ENCODE results near the gene FANCB. TPM values are rescaled to one million over a fixed set of nuclear protein-coding genes. Genes with fewer than 3 reads are reported as not detected.
A peak's percentile ranks its signal among the peaks of the same experiment; 100 is the strongest.

Gene FANCB
- 17.0 and 18.8 TPM in 2 replicates for total RNA-seq

- DNase-seq (ENCODE audit: low spot score) = peak; percentile 93
- Mint-ChIP-seq H3K27ac (peak within 1 kb of the TSS; percentile 81), H3K27me3 (ENCODE audit: insufficient read depth) (no peaks in the 10 kb centered on the region), H3K4me1 (ENCODE audit: low read depth) (peaks cover 17% of the 10 kb centered on the region), H3K36me3 (ENCODE audit: low read depth) (peaks cover 7% of the 10 kb centered on the region), H3K4me3 (peak within 1 kb of the TSS; percentile 84), H3K9me3 (no peaks in the 10 kb centered on the region)
- intact Hi-C loops (cut with micrococcal nuclease) = loop anchor here (1.0 to 10.0 kb wide), 14 partner anchors 26 to 1842 kb away; partner anchors contain the start of genes CA5B, CTPS2, GEMIN8 and OFD1
These were observed at the start of gene FANCB, which contains the start of gene MOSPD2 for GRCh38 chrX:14872851-14873675. FANCB (minus strand) TSS chrX:14873069; CDS start chrX:14865510, 7,559 bp downstream. MOSPD2 (plus strand) TSS chrX:14873421; CDS start chrX:14873529, 108 bp downstream.

GRCh38 chrX:14922437-14922836 is 49.6 kb upstream of the FANCB start:
- no peak overlapping the region for H3K4me3 Mint-ChIP-seq
- H3K36me3 Mint-ChIP-seq (ENCODE audit: low read depth) = peaks cover 12% of the 10 kb centered on the region
- H3K27ac Mint-ChIP-seq = no peak overlapping the region

DNA sequence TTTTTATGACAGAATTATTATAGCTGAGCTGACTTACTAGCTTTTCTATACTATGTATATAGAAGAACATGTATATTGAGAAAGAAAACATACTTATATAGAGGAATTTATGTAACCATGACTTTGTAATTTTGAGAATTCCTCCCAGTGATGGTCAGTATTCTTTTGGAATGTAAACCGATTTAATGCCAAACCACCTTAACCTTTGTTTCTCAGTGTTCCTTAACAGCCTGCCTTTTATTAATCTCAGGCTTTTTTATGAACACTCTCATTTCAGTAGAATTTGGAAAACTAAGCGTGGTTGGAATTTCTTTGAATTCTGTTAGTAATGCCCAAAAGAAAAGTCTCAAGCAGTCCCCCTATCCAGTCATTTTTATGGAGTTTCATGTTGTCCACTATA is 47.3 kb upstream of the FANCB start:
- Mint-ChIP-seq H3K9me3 (no peaks in the 10 kb centered on the region), H3K27ac (no peak overlapping the region), H3K27me3 (ENCODE audit: insufficient read depth) (no peaks in the 10 kb centered on the region), H3K4me1 (ENCODE audit: low read depth) (no peaks in the 10 kb centered on the region), H3K4me3 (no peak overlapping the region), H3K36me3 (ENCODE audit: low read depth) (peaks cover 22% of the 10 kb centered on the region)
- DNase-seq (ENCODE audit: low spot score) = no peak
- intact Hi-C loops (cut with micrococcal nuclease) = no loop called here

More at GRCh38 chrX:14922437-14922836, 49.6 kb upstream of the FANCB start:
- H3K9me3 Mint-ChIP-seq = no peaks in the 10 kb centered on the region
- intact Hi-C loops (cut with micrococcal nuclease) = no loop called here
- H3K27me3 Mint-ChIP-seq (ENCODE audit: insufficient read depth) = no peaks in the 10 kb centered on the region
- H3K4me1 Mint-ChIP-seq (ENCODE audit: low read depth) = no peaks in the 10 kb centered on the region
- DNase-seq (ENCODE audit: low spot score) = no peak

GRCh38 chrX:14919407-14919806 is 46.5 kb upstream of the FANCB start:
- peaks cover 22% of the 10 kb centered on the region for H3K36me3 Mint-ChIP-seq (ENCODE audit: low read depth)
- DNase-seq (ENCODE audit: low spot score) = no peak
- intact Hi-C loops (cut with micrococcal nuclease) = no loop called here
- H3K27ac Mint-ChIP-seq = no peak overlapping the region
- H3K4me3 Mint-ChIP-seq = no peak overlapping the region
- no peaks in the 10 kb centered on the region for H3K4me1 Mint-ChIP-seq (ENCODE audit: low read depth)
- no peaks in the 10 kb centered on the region for H3K9me3 Mint-ChIP-seq
- H3K27me3 Mint-ChIP-seq (ENCODE audit: insufficient read depth) = no peaks in the 10 kb centered on the region

GRCh38 chrX:14916017-14916674 is 43.3 kb upstream of the FANCB start:
- no peaks in the 10 kb centered on the region for H3K9me3 Mint-ChIP-seq
- DNase-seq (ENCODE audit: low spot score) = no peak
- H3K27ac Mint-ChIP-seq = no peak overlapping the region
- intact Hi-C loops (cut with micrococcal nuclease) = no loop called here
- H3K4me3 Mint-ChIP-seq = no peak overlapping the region
- H3K4me1 Mint-ChIP-seq (ENCODE audit: low read depth) = peaks cover 5% of the 10 kb centered on the region
- peaks cover 27% of the 10 kb centered on the region for H3K36me3 Mint-ChIP-seq (ENCODE audit: low read depth)
- no peaks in the 10 kb centered on the region for H3K27me3 Mint-ChIP-seq (ENCODE audit: insufficient read depth)

GRCh38 chrX:14915596-14915995 is 42.7 kb upstream of the FANCB start:
- Mint-ChIP-seq H3K4me1 (ENCODE audit: low read depth) (peaks cover 5% of the 10 kb centered on the region), H3K4me3 (no peak overlapping the region), H3K27me3 (ENCODE audit: insufficient read depth) (no peaks in the 10 kb centered on the region), H3K9me3 (no peaks in the 10 kb centered on the region), H3K36me3 (ENCODE audit: low read depth) (peaks cover 31% of the 10 kb centered on the region), H3K27ac (no peak overlapping the region)
- intact Hi-C loops (cut with micrococcal nuclease) = no loop called here
- DNase-seq (ENCODE audit: low spot score) = no peak

DNA sequence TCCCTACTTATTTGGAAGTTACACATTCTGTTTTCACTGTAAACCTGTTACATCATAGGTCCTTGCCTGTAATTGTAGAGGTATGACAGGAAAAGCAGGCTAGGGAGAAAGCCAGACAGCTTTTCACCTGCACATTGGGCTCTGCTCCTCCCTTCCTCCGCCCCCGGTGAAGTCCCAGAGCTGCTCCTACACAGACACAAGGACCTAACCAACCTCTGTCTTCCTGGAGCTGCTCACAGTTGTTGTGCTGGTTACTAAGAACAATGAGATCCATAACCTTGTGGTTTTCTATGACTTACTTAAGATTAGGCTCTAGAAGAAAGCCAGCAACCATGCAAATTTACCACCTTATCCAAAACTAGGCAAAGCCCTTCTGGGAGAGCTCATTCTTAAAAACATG is 40.4 kb upstream of the FANCB start:
- no peaks in the 10 kb centered on the region for H3K9me3 Mint-ChIP-seq
- no peak overlapping the region for H3K27ac Mint-ChIP-seq
- H3K27me3 Mint-ChIP-seq (ENCODE audit: insufficient read depth) = no peaks in the 10 kb centered on the region
- H3K36me3 Mint-ChIP-seq (ENCODE audit: low read depth) = peaks cover 27% of the 10 kb centered on the region
- intact Hi-C loops (cut with micrococcal nuclease) = loop anchor here (5.0 kb wide), 1 partner anchor 41 kb away; the partner anchor contains the start of genes FANCB and MOSPD2
- H3K4me3 Mint-ChIP-seq = no peak overlapping the region
- no peak for DNase-seq (ENCODE audit: low spot score)
- peaks cover 5% of the 10 kb centered on the region for H3K4me1 Mint-ChIP-seq (ENCODE audit: low read depth)

- Mint-ChIP-seq H3K27me3 (ENCODE audit: insufficient read depth) (no peaks in the 10 kb centered on the region), H3K4me1 (ENCODE audit: low read depth) (no peaks in the 10 kb centered on the region)
- intact Hi-C loops (cut with micrococcal nuclease) = no loop called here
These were observed 31.0 kb upstream of the FANCB start for GRCh38 chrX:14903891-14904290.

GRCh38 chrX:14902537-14902936 is 29.7 kb upstream of the FANCB start:
- no peak overlapping the region for H3K4me3 Mint-ChIP-seq
- no peak for DNase-seq (ENCODE audit: low spot score)
- H3K36me3 Mint-ChIP-seq (ENCODE audit: low read depth) = peaks cover 20% of the 10 kb centered on the region
- peaks cover 12% of the 10 kb centered on the region for H3K9me3 Mint-ChIP-seq
- no peak overlapping the region for H3K27ac Mint-ChIP-seq
- H3K4me1 Mint-ChIP-seq (ENCODE audit: low read depth) = no peaks in the 10 kb centered on the region
- intact Hi-C loops (cut with micrococcal nuclease) = no loop called here
- no peaks in the 10 kb centered on the region for H3K27me3 Mint-ChIP-seq (ENCODE audit: insufficient read depth)

More at GRCh38 chrX:14903891-14904290, 31.0 kb upstream of the FANCB start:
- Mint-ChIP-seq H3K4me3 (no peak overlapping the region), H3K27ac (no peak overlapping the region), H3K36me3 (ENCODE audit: low read depth) (peaks cover 20% of the 10 kb centered on the region), H3K9me3 (peaks cover 12% of the 10 kb centered on the region)
- DNase-seq (ENCODE audit: low spot score) = no peak

DNA sequence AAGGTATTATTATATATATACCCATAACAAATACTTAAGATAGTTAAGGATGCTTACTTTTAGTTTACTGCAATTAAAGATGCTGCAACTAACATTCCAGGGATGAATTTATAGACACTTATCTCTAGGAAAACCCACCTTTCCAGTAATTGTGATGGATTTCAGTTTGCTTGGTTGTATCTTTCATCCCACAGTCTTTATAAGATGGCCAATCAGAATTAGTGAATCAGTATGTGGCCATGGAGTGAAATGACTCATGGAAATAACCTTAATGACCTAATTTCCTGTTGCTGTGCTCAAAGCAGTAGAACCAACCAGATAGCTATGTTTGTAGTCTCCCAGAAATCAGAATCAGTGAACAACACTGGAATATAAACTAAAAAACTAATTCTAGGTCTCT is 26.7 kb upstream of the FANCB start:
- H3K27me3 Mint-ChIP-seq (ENCODE audit: insufficient read depth) = no peaks in the 10 kb centered on the region
- intact Hi-C loops (cut with micrococcal nuclease) = loop anchor here (1.0 kb wide), 2 partner anchors 15 to 26 kb away; partner anchors contain the start of genes FANCB and MOSPD2

DNA sequence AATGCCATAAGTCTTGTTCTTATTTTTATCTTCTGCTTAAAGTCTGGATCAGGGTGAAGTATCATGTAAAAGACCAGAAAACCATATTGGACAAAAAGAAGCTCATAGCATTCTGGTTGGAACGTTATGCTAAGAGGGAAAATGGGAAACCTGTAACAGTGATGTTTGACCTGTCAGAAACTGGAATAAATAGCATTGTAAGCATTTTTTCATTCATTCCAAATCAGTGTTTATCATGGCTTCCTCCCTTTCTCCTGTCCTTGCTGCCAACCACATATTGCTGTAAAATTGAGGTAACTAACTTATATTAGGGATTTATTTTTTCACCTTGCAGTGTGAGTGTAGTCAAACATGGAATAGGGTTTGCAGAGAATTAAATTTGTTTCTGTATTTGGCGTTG is 24.2 kb upstream of the FANCB start:
- H3K4me3 Mint-ChIP-seq = no peak overlapping the region
- no peak overlapping the region for H3K27ac Mint-ChIP-seq
- intact Hi-C loops (cut with micrococcal nuclease) = no loop called here

More for the DNA sequence above, 26.7 kb upstream of the FANCB start:
- Mint-ChIP-seq H3K27ac (peak overlapping the region; percentile 77), H3K9me3 (peaks cover 4% of the 10 kb centered on the region), H3K4me1 (ENCODE audit: low read depth) (no peaks in the 10 kb centered on the region), H3K4me3 (peak overlapping the region; percentile 26), H3K36me3 (ENCODE audit: low read depth) (peaks cover 31% of the 10 kb centered on the region)
- DNase-seq (ENCODE audit: low spot score) = peak; percentile 0

GRCh38 chrX:14896273-14896672 is 23.4 kb upstream of the FANCB start:
- Mint-ChIP-seq H3K27ac (no peak overlapping the region), H3K36me3 (ENCODE audit: low read depth) (peaks cover 18% of the 10 kb centered on the region), H3K4me3 (no peak overlapping the region), H3K4me1 (ENCODE audit: low read depth) (no peaks in the 10 kb centered on the region), H3K9me3 (no peaks in the 10 kb centered on the region), H3K27me3 (ENCODE audit: insufficient read depth) (no peaks in the 10 kb centered on the region)
- DNase-seq (ENCODE audit: low spot score) = no peak
- intact Hi-C loops (cut with micrococcal nuclease) = no loop called here

More for the DNA sequence above, 24.2 kb upstream of the FANCB start:
- DNase-seq (ENCODE audit: low spot score) = no peak
- Mint-ChIP-seq H3K9me3 (no peaks in the 10 kb centered on the region), H3K4me1 (ENCODE audit: low read depth) (no peaks in the 10 kb centered on the region), H3K36me3 (ENCODE audit: low read depth) (peaks cover 20% of the 10 kb centered on the region), H3K27me3 (ENCODE audit: insufficient read depth) (no peaks in the 10 kb centered on the region)

- Mint-ChIP-seq H3K4me3 (no peak overlapping the region), H3K27me3 (ENCODE audit: insufficient read depth) (no peaks in the 10 kb centered on the region), H3K9me3 (no peaks in the 10 kb centered on the region), H3K4me1 (ENCODE audit: low read depth) (peaks cover 21% of the 10 kb centered on the region), H3K36me3 (ENCODE audit: low read depth) (peaks cover 9% of the 10 kb centered on the region), H3K27ac (no peak overlapping the region)
- DNase-seq (ENCODE audit: low spot score) = no peak
- intact Hi-C loops (cut with micrococcal nuclease) = no loop called here
These were observed 13.4 kb upstream of the FANCB start for GRCh38 chrX:14886252-14886651.

Measured in activated T-helper 1 cell treated with anti-CD3 and anti-CD28 coated beads, Interleukin-12 subunit alpha, Interleukin-12 subunit beta, Interleukin-2, Interleukin-4 antibody, amounts not matched to agents 30 ng/mL and 10 ng/mL and 1 ng/mL, durations not matched to agents 14 hours and 24 hours and 36 hours (primary cell).